ENCODE data around the gene SLC22A1. TPM values are rescaled to one million over a fixed set of nuclear protein-coding genes. Genes with fewer than 3 reads are reported as not detected.
"Not testable (repeated sequence)": the region's sequence is repeated elsewhere in the genome, so short reads cannot be mapped to it uniquely, and the experiment has no call there.

SLC22A1 gene
- total RNA-seq, 1 donor from 2014 or later = 0.27 TPM

DNA sequence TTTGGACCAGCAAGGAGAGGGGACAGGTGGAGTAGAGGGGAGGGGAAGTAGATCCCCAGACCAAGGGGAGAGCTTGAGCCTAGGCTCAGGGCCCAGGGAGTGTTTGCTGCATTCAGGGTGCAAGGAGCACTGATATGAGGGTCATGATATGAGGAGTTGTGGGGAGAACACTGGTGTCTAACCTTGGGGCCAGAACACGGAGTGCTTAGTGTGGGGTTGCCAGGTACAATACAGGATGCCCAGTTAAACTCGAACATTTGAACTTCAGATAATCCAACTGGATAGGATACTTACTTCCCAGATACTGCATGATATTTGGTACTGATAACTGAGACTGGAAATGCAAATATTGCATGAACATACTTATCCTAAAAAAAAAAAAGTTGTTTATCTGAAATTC lies 2.4 kb downstream of the SLC22A1 start:
- H3K4me3 ChIP-seq = no peak overlapping the region
- H3K36me3 ChIP-seq = no peaks in the 10 kb centered on the region
- no peaks in the 10 kb centered on the region for H3K4me1 ChIP-seq
- TF ChIP-seq CTCF (IDR thresholded peaks at IDR 0.05; ENCODE audit: borderline replicate concordance) = no peak
- no peak for DNase-seq
- no peaks in the 10 kb centered on the region for H3K9me3 ChIP-seq (replicated peaks)
- no peak overlapping the region for H3K27ac ChIP-seq (replicated peaks)
- H3K27me3 ChIP-seq (ENCODE audit: low read depth) = no peaks in the 10 kb centered on the region
- intact Hi-C loops (cut with micrococcal nuclease) = no loop called here

- Histone ChIP-seq H3K27me3 (ENCODE audit: low read depth) (no peaks in the 10 kb centered on the region), H3K36me3 (no peaks in the 10 kb centered on the region), H3K9me3 (replicated peaks) (no peaks in the 10 kb centered on the region), H3K4me1 (no peaks in the 10 kb centered on the region), H3K4me3 (no peak overlapping the region), H3K27ac (replicated peaks) (no peak overlapping the region)
- intact Hi-C loops (cut with micrococcal nuclease) = no loop called here
- no peak for TF ChIP-seq CTCF (IDR thresholded peaks at IDR 0.05; ENCODE audit: borderline replicate concordance)
- no peak for DNase-seq
These were observed 3.0 kb downstream of the SLC22A1 start for GRCh38 chr6:160124605-160125004.

DNA sequence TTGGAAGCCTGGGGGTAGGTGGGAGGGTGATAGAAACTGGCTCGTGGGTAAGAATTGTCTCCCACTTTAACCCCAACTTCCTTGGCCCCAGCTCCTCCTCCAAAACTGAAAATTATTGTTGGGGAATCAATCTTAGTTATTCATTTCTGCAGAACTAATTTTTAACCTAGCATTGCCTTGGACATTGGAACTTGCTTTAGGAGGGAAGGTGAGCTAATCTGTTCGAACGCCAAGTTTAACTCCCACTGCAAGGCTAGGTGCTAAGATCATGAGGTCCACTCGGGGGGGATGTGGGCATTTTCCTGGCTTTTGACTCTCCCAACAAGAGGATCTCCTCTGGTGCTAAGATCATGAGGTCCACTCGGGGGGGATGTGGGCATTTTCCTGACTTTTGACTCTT lies 3.5 kb downstream of the SLC22A1 start:
- H3K9me3 ChIP-seq (replicated peaks); H3K27ac ChIP-seq (replicated peaks); intact Hi-C loops (cut with micrococcal nuclease): not testable (repeated sequence)

GRCh38 chr6:160127270-160128124 lies 5.9 kb downstream of the SLC22A1 start:
- TF ChIP-seq CTCF (IDR thresholded peaks at IDR 0.05; ENCODE audit: borderline replicate concordance) = no peak
- H3K27me3 ChIP-seq (ENCODE audit: low read depth) = no peaks in the 10 kb centered on the region
- H3K4me3 ChIP-seq = no peak overlapping the region
- H3K27ac ChIP-seq (replicated peaks) = no peak overlapping the region
- H3K4me1 ChIP-seq = no peaks in the 10 kb centered on the region
- H3K9me3 ChIP-seq (replicated peaks) = no peaks in the 10 kb centered on the region
- no peaks in the 10 kb centered on the region for H3K36me3 ChIP-seq
- intact Hi-C loops (cut with micrococcal nuclease) = no loop called here
- DNase-seq = no peak

More for the DNA sequence above, 3.5 kb downstream of the SLC22A1 start:
- DNase-seq; H3K4me1 ChIP-seq; H3K4me3 ChIP-seq; H3K36me3 ChIP-seq; H3K27me3 ChIP-seq (ENCODE audit: low read depth): not testable (repeated sequence)

GRCh38 chr6:160128125-160128683 lies 6.6 kb downstream of the SLC22A1 start:
- H3K4me3 ChIP-seq = no peak overlapping the region
- no peaks in the 10 kb centered on the region for H3K9me3 ChIP-seq (replicated peaks)
- DNase-seq = no peak
- intact Hi-C loops (cut with micrococcal nuclease) = no loop called here
- H3K36me3 ChIP-seq = no peaks in the 10 kb centered on the region
- no peak for TF ChIP-seq CTCF (IDR thresholded peaks at IDR 0.05; ENCODE audit: borderline replicate concordance)
- no peaks in the 10 kb centered on the region for H3K27me3 ChIP-seq (ENCODE audit: low read depth)
- no peak overlapping the region for H3K27ac ChIP-seq (replicated peaks)
- no peaks in the 10 kb centered on the region for H3K4me1 ChIP-seq

DNA sequence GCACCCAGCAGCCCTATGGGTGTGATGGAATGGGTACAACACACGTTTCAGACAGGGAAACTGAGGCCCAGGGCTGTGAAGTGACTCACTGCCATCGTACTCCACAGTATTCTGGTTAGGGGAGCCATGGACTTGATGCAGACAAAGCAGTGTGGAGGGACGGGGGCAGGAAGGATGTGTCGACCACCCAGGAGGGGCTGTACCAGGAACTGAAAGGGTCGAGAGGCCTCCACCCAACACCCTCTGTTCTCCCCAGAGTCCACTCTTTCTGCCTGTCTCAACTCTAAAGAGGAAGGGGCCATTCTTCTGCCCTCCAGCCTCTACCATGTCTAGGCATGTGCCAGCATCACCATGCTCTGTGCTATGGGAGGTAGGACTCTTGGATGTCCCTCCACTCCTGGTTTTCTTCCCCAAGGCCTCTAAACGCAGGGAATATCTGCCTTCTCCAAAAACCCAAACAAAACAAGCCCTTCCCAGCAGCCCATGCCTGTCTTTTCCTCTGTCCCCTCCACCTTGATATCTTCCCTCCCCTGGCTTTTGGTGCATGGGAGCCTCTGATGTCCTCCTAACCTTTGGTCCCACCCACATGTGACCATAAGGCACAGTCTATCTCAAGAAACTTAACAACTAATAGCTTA lies 7.4 kb downstream of the SLC22A1 start:
- no peaks in the 10 kb centered on the region for H3K27me3 ChIP-seq (ENCODE audit: low read depth)
- no peak for DNase-seq
- no peak overlapping the region for H3K4me3 ChIP-seq

More for the DNA sequence above, 7.4 kb downstream of the SLC22A1 start:
- no peaks in the 10 kb centered on the region for H3K9me3 ChIP-seq (replicated peaks)
- no peak for TF ChIP-seq CTCF (IDR thresholded peaks at IDR 0.05; ENCODE audit: borderline replicate concordance)
- H3K4me1 ChIP-seq = no peaks in the 10 kb centered on the region
- intact Hi-C loops (cut with micrococcal nuclease) = no loop called here
- H3K27ac ChIP-seq (replicated peaks) = no peak overlapping the region
- H3K36me3 ChIP-seq = no peaks in the 10 kb centered on the region

Measured in left ventricle myocardium inferior (tissue), 1 donor.